H9 (cell line): Measurements from ENCODE around the gene CNRIP1. TPM values are rescaled to one million over a fixed set of nuclear protein-coding genes. Genes with fewer than 3 reads are reported as not detected.
A peak's percentile ranks its signal among the peaks of the same experiment; 100 is the strongest.

Source experiments
- DNase-seq: peaks from one replicate; pipeline ENCODE4 v3.0.0-alpha.2; 2017
- H2AFZ ChIP-seq: one replicate; pipeline ENCODE4 v1.6.1; 2013; ENCODE audit warnings: mild to moderate bottlenecking, low read length, control low read depth, moderate library complexity
- H2AK5ac ChIP-seq: 2 replicates; pipeline ENCODE4 v1.6.1; 2013; ENCODE audit warnings: low read length, control low read depth, mixed read lengths; ENCODE audit not compliant: insufficient read length
- H2BK120ac ChIP-seq: one replicate; pipeline ENCODE4 v1.6.1; 2013; ENCODE audit warnings: low read depth, mild to moderate bottlenecking, low read length, control low read depth, inconsistent platforms; ENCODE audit not compliant: poor library complexity, severe bottlenecking
- H2BK12ac ChIP-seq: 2 replicates; pipeline ENCODE4 v1.6.1; 2013; ENCODE audit warnings: low read length, control low read depth, mixed read lengths, low read depth; ENCODE audit not compliant: insufficient read length
- H2BK15ac ChIP-seq: 2 replicates; pipeline ENCODE4 v1.6.1; 2013; ENCODE audit warnings: low read depth, low read length, control low read depth
- H2BK20ac ChIP-seq: one replicate; pipeline ENCODE4 v1.6.1; 2013; ENCODE audit warnings: low read depth, mild to moderate bottlenecking, low read length, control low read depth, inconsistent platforms; ENCODE audit not compliant: poor library complexity, severe bottlenecking
- H2BK5ac ChIP-seq: 2 replicates; pipeline ENCODE4 v1.6.1; 2013; ENCODE audit warnings: low read length, control low read depth, mixed read lengths; ENCODE audit not compliant: insufficient read length
- H3K14ac ChIP-seq: 2 replicates; pipeline ENCODE4 v1.6.1; 2013; ENCODE audit warnings: low read length, control low read depth; ENCODE audit not compliant: insufficient read depth
- H3K18ac ChIP-seq: 2 replicates; pipeline ENCODE4 v1.6.1; 2013; ENCODE audit warnings: low read depth, mild to moderate bottlenecking, mixed read lengths, low read length, control low read depth; ENCODE audit not compliant: insufficient read length
- H3K23ac ChIP-seq: 2 replicates; pipeline ENCODE4 v1.6.1; 2013; ENCODE audit warnings: low read length, control low read depth, mixed read lengths, low read depth; ENCODE audit not compliant: insufficient read length
- H3K23me2 ChIP-seq: 2 replicates; pipeline ENCODE4 v1.6.1; 2013; ENCODE audit warnings: low read depth, mild to moderate bottlenecking, mixed read lengths, low read length, control low read depth; ENCODE audit not compliant: insufficient read length, poor library complexity, severe bottlenecking
- H3K27ac ChIP-seq: 2 replicates; pipeline ENCODE4 v1.5.1; 2013; ENCODE audit warnings: low read length, control low read depth, mixed read lengths, low read depth; ENCODE audit not compliant: insufficient read length
- H3K27me3 ChIP-seq: 2 replicates; pipeline ENCODE4 v1.6.1; 2013; ENCODE audit warnings: low read length, control low read depth, inconsistent platforms; ENCODE audit not compliant: insufficient read depth
- H3K4ac ChIP-seq: 2 replicates; pipeline ENCODE4 v1.6.1; 2013; ENCODE audit warnings: low read depth, mild to moderate bottlenecking, control low read depth, inconsistent platforms, low read length, moderate library complexity
- H3K4me1 ChIP-seq: 2 replicates; pipeline ENCODE4 v1.6.1; 2013; ENCODE audit warnings: low read length, control low read depth, inconsistent platforms; ENCODE audit not compliant: insufficient read depth
- H3K4me2 ChIP-seq: 2 replicates; pipeline ENCODE4 v1.6.1; 2013; ENCODE audit warnings: low read length, control low read depth, mixed read lengths; ENCODE audit not compliant: insufficient read length, insufficient read depth
- H3K56ac ChIP-seq: 2 replicates; pipeline ENCODE4 v1.6.1; 2013; ENCODE audit warnings: low read depth, mild to moderate bottlenecking, mixed read lengths, low read length, control low read depth; ENCODE audit not compliant: insufficient read length
- H3K79me1 ChIP-seq: 2 replicates; pipeline ENCODE4 v1.6.1; 2013; ENCODE audit warnings: low read depth, mild to moderate bottlenecking, moderate library complexity, low read length, control low read depth, inconsistent platforms; ENCODE audit not compliant: insufficient read depth, poor library complexity, severe bottlenecking
- H3K79me2 ChIP-seq: 2 replicates; pipeline ENCODE4 v1.6.1; 2013; ENCODE audit warnings: low read length, control low read depth, inconsistent platforms; ENCODE audit not compliant: insufficient read depth
- H3K9ac ChIP-seq: 2 replicates; pipeline ENCODE4 v1.6.1; 2013; ENCODE audit warnings: low read length, control low read depth, mixed read lengths; ENCODE audit not compliant: insufficient read length; ENCODE audit errors: extremely low read depth
- H3K9me3 ChIP-seq: one replicate; pipeline ENCODE4 v1.6.1; 2013; ENCODE audit warnings: low read depth, low read length, inconsistent platforms; ENCODE audit not compliant: control insufficient read depth
- H3T11ph ChIP-seq: one replicate; pipeline ENCODE4 v1.6.1; 2013; ENCODE audit warnings: mild to moderate bottlenecking, low read length, control low read depth, inconsistent platforms
- H4K20me1 ChIP-seq: one replicate; pipeline ENCODE4 v1.6.1; 2013; ENCODE audit not compliant: control insufficient read depth, insufficient read length, insufficient read depth
- H4K5ac ChIP-seq: 2 replicates; pipeline ENCODE4 v1.6.1; 2013; ENCODE audit warnings: low read depth, mild to moderate bottlenecking, mixed read lengths, low read length, control low read depth; ENCODE audit not compliant: insufficient read length
- H4K8ac ChIP-seq: replicated peaks from 2 replicates; pipeline ENCODE4 v1.6.1; 2013; ENCODE audit warnings: low read length, control low read depth, mixed read lengths, low read depth; ENCODE audit not compliant: insufficient read length
- H4K91ac ChIP-seq: 2 replicates; pipeline ENCODE4 v1.6.1; 2013; ENCODE audit warnings: low read depth, mild to moderate bottlenecking, moderate library complexity, mixed read lengths, low read length, control low read depth; ENCODE audit not compliant: insufficient read length
- H3K27ac Mint-ChIP-seq, 3 experiments: 2 replicates in 2 of 3; 3 replicates in 1 of 3; pipeline ENCODE4 v1.8.0; 2020 to 2021; ENCODE audit warnings: mixed read lengths in 3 of 3, mild to moderate bottlenecking in 1 of 3, moderate library complexity in 1 of 3
- H3K27me3 Mint-ChIP-seq: 2 replicates; pipeline ENCODE4 v1.8.0; 2021; ENCODE audit warnings: low read depth, mild to moderate bottlenecking, moderate library complexity, mixed read lengths
- H3K36me3 Mint-ChIP-seq, 3 experiments: 2 replicates in 2 of 3; 3 replicates in 1 of 3; pipeline ENCODE4 v1.8.0; 2020 to 2021; ENCODE audit warnings: low read depth in 3 of 3, mixed read lengths in 3 of 3; ENCODE audit not compliant: insufficient read depth in 1 of 3
- H3K4me1 Mint-ChIP-seq, 2 experiments: 2 replicates each; pipeline ENCODE4 v1.8.0; 2020; ENCODE audit warnings: mixed read lengths in 2 of 2
- H3K4me3 Mint-ChIP-seq, 2 experiments: 2 replicates in 1 of 2; 3 replicates in 1 of 2; pipeline ENCODE4 v1.8.0; 2020 to 2021; ENCODE audit warnings: mild to moderate bottlenecking in 2 of 2, mixed read lengths in 2 of 2, moderate library complexity in 1 of 2
- H3K9me3 Mint-ChIP-seq, 2 experiments: 2 replicates in 1 of 2; 3 replicates in 1 of 2; pipeline ENCODE4 v1.8.0; 2020; ENCODE audit warnings: mild to moderate bottlenecking in 2 of 2, mixed read lengths in 2 of 2, moderate library complexity in 1 of 2
- WGBS: extraction: QIAGEN DNeasy Blood & Tissue Kit; methylation state at CpG from one replicate; pipeline ENCODE4 v1.1.7; 2013; ENCODE audit warnings: missing lambda C conversion rate, low lambda C conversion rate, mixed read lengths; ENCODE audit not compliant: insufficient read length; ENCODE audit errors: extremely low coverage; 5-methylcytosine and 5-hydroxymethylcytosine counted together
- total RNA-seq: library from RNA; stranded (reverse); gene quantifications from 2 replicates; pipeline ENCODE4 v1.2.1, GENCODE V29; 2021
- TF ChIP-seq, protein P1 (sequence below): fragments of 200-600 bp; sonication (generic); conservative IDR thresholded peaks from 3 replicates; pipeline ENCODE4 v1.8.0; 2021; ENCODE audit warnings: antibody characterized with exemption, mild to moderate bottlenecking

CNRIP1 gene
- total RNA-seq, 1 experiment from 2014 or later: 0.70 TPM

DNA sequence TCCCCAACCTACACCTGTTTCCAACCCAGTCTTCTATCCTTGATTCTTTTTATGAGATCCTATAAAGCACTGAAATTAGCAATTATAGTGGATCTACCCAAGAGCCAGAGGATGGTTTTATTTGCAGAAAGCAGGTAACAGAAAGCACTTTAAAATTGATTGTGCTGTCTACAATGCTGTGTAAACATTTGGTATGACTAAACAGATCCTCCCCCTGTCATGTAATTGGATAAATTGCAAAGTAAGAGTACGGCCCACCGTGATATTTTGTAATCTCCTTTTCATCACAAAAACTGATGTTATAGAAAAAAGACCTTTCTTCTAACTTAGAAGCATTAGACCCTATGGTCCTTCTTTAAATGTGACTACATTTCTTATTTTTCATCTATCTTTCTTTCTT, 56.1 kb downstream of the CNRIP1 start:
- Histone ChIP-seq H3K79me2 (no peaks in the 10 kb centered on the region), H4K91ac (no peak overlapping the region), H2AFZ (no peak overlapping the region), H3K27ac (no peak overlapping the region), H3K79me1 (no peaks in the 10 kb centered on the region), H2BK120ac (no peak overlapping the region), H3K4me1 (no peaks in the 10 kb centered on the region), H3T11ph (no peak overlapping the region), H3K14ac (no peak overlapping the region), H2BK5ac (no peak overlapping the region), H2BK15ac (no peak overlapping the region), H2BK20ac (no peak overlapping the region), H3K4ac (no peak overlapping the region), H4K8ac (no peak overlapping the region), H3K27me3 (no peaks in the 10 kb centered on the region), H3K9ac (no peak overlapping the region), H3K18ac (no peak overlapping the region), H3K56ac (no peak overlapping the region), H3K23me2 (no peaks in the 10 kb centered on the region), H4K20me1 (no peaks in the 10 kb centered on the region), H3K9me3 (no peaks in the 10 kb centered on the region), H2AK5ac (no peak overlapping the region), H3K4me2 (no peak overlapping the region), H2BK12ac (no peak overlapping the region), H4K5ac (no peak overlapping the region), H3K23ac (no peak overlapping the region)
- no peak for DNase-seq
- Mint-ChIP-seq H3K36me3 (no peaks in the 10 kb centered on the region), H3K9me3 (no peaks in the 10 kb centered on the region), H3K27me3 (no peaks in the 10 kb centered on the region; the same call in 1 of the 2 replicates), H3K27ac (peak overlapping the region in 1 of 3 experiments; percentile 85; a peak in 1 of 7 replicates), H3K4me1 (0 out of 4 replicates have a peak, but pooled peaks cover 0 to 2% of the 10 kb centered on the region in 2 experiments), H3K4me3 (no peak overlapping the region)
- TF ChIP-seq, protein P1, sequence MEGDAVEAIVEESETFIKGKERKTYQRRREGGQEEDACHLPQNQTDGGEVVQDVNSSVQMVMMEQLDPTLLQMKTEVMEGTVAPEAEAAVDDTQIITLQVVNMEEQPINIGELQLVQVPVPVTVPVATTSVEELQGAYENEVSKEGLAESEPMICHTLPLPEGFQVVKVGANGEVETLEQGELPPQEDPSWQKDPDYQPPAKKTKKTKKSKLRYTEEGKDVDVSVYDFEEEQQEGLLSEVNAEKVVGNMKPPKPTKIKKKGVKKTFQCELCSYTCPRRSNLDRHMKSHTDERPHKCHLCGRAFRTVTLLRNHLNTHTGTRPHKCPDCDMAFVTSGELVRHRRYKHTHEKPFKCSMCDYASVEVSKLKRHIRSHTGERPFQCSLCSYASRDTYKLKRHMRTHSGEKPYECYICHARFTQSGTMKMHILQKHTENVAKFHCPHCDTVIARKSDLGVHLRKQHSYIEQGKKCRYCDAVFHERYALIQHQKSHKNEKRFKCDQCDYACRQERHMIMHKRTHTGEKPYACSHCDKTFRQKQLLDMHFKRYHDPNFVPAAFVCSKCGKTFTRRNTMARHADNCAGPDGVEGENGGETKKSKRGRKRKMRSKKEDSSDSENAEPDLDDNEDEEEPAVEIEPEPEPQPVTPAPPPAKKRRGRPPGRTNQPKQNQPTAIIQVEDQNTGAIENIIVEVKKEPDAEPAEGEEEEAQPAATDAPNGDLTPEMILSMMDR: no peak
- WGBS: no CpG with 5 or more reads among the region's 2 CpGs
